SK-N-SH treated with all-trans-retinoic acid at 6 μM for 48 hours (cell line): ENCODE data around the gene SCGB1A1.

Experiments used
- ATAC-seq: fragments of 200-7000 bp; cut with Tn5 transposase; 3 replicates; pipeline ENCODE4 v1.9.1; 2020; ENCODE audit warnings: mild to moderate bottlenecking, moderate library complexity
- BACH2 ChIP-seq: fragments of 250-450 bp; sonication (Bioruptor Pico); IDR thresholded peaks from 2 replicates; pipeline ENCODE4 v1.9.0; 2021; ENCODE audit warnings: mild to moderate bottlenecking, borderline replicate concordance
- CSDC2 ChIP-seq: fragments of 250-450 bp; sonication (Bioruptor Pico); IDR thresholded peaks from 2 replicates; pipeline ENCODE4 v1.5.0; 2020; ENCODE audit warnings: mild to moderate bottlenecking, moderate library complexity
- ESRRG ChIP-seq: fragments of 250-450 bp; sonication (Bioruptor Pico); IDR thresholded peaks from 2 replicates; pipeline ENCODE4 v1.6.1; 2021; ENCODE audit warnings: mild to moderate bottlenecking
- GLIS3 ChIP-seq: fragments of 250-450 bp; sonication (Bioruptor Pico); IDR thresholded peaks from 2 replicates; pipeline ENCODE4 v1.5.0; 2020; ENCODE audit warnings: mild to moderate bottlenecking, moderate library complexity
- ISL1 ChIP-seq: fragments of 250-450 bp; sonication (Bioruptor Pico); IDR thresholded peaks from 2 replicates; pipeline ENCODE4 v2.1.2; 2022; ENCODE audit warnings: mild to moderate bottlenecking, moderate library complexity
- OSR1 ChIP-seq: fragments of 250-450 bp; sonication (Bioruptor Pico); IDR thresholded peaks from 2 replicates; pipeline ENCODE4 v1.8.0; 2022; ENCODE audit warnings: moderate library complexity, mild to moderate bottlenecking, inconsistent platforms
- TCF4 ChIP-seq: fragments of 250-450 bp; sonication (Bioruptor Pico); IDR thresholded peaks from 2 replicates; pipeline ENCODE4 v1.8.0; 2021; ENCODE audit warnings: mild to moderate bottlenecking, moderate library complexity, borderline replicate concordance
- TOX ChIP-seq: fragments of 250-450 bp; sonication (Bioruptor Pico); IDR thresholded peaks from 2 replicates; pipeline ENCODE4 v1.8.0; 2021; ENCODE audit warnings: mild to moderate bottlenecking, moderate library complexity, borderline replicate concordance
- ZC3H10 ChIP-seq: fragments of 250-450 bp; sonication (Bioruptor Pico); IDR thresholded peaks from 2 replicates; pipeline ENCODE4 v1.5.1; 2021; ENCODE audit warnings: mild to moderate bottlenecking, moderate library complexity
- ZFP30 ChIP-seq: fragments of 450-650 bp; formaldehyde crosslinking; IDR thresholded peaks from 2 replicates; pipeline ENCODE4 v1.5.0; 2022; ENCODE audit warnings: mild to moderate bottlenecking, moderate library complexity
- ZNF565 ChIP-seq: fragments of 450-650 bp; formaldehyde crosslinking; conservative IDR thresholded peaks from 2 replicates; pipeline ENCODE4 v1.5.0; 2020; ENCODE audit warnings: low read depth, mild to moderate bottlenecking, moderate library complexity
- ZNF70 ChIP-seq: fragments of 450-650 bp; formaldehyde crosslinking; IDR thresholded peaks from 2 replicates; pipeline ENCODE4 v1.5.0; 2020; ENCODE audit warnings: mild to moderate bottlenecking, moderate library complexity
- ZNF8 ChIP-seq: fragments of 450-650 bp; formaldehyde crosslinking; IDR thresholded peaks from 2 replicates; pipeline ENCODE4 v1.5.0; 2020; ENCODE audit warnings: mild to moderate bottlenecking, moderate library complexity
- TF ChIP-seq, protein P1 (sequence below): fragments of 250-450 bp; sonication (Bioruptor Pico); IDR thresholded peaks from 2 replicates; pipeline ENCODE4 v1.5.0; 2020; ENCODE audit warnings: mild to moderate bottlenecking, moderate library complexity
- TF ChIP-seq, protein P2 (sequence below): fragments of 250-450 bp; sonication (Bioruptor Pico); IDR thresholded peaks from 2 replicates; pipeline ENCODE4 v1.8.0; 2020; ENCODE audit warnings: mild to moderate bottlenecking, moderate library complexity, borderline replicate concordance
- TF ChIP-seq, protein P3 (sequence below): fragments of 250-450 bp; sonication (Bioruptor Pico); IDR thresholded peaks from 2 replicates; pipeline ENCODE4 v1.5.1; 2020; ENCODE audit warnings: low read depth, mild to moderate bottlenecking, moderate library complexity
- TF ChIP-seq, protein P4 (sequence below): fragments of 250-450 bp; sonication (Bioruptor Pico); IDR thresholded peaks from 2 replicates; pipeline ENCODE4 v1.5.1; 2021; ENCODE audit warnings: mild to moderate bottlenecking, moderate library complexity

SCGB1A1 gene

DNA sequence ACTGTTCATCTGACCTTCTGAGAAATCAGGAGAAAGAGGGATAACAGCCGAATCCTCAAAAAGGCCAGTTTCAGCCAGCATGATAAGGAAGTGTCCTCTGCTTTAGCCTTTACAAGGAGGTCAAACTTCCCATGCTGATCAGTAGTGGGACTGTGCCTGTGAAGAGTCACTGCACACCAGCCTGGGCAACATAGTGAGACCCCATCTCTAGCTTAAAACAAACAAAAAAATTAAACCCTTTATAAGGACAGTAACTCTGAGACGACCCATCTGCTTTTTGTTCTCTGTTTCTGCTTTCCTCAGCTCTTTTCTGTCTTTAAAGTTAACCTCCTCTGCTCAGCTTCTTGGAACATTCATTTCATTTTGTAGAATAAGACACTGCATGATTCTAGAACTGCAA lies 49.7 kb downstream of the SCGB1A1 start (continued):
- TF ChIP-seq, protein P1, sequence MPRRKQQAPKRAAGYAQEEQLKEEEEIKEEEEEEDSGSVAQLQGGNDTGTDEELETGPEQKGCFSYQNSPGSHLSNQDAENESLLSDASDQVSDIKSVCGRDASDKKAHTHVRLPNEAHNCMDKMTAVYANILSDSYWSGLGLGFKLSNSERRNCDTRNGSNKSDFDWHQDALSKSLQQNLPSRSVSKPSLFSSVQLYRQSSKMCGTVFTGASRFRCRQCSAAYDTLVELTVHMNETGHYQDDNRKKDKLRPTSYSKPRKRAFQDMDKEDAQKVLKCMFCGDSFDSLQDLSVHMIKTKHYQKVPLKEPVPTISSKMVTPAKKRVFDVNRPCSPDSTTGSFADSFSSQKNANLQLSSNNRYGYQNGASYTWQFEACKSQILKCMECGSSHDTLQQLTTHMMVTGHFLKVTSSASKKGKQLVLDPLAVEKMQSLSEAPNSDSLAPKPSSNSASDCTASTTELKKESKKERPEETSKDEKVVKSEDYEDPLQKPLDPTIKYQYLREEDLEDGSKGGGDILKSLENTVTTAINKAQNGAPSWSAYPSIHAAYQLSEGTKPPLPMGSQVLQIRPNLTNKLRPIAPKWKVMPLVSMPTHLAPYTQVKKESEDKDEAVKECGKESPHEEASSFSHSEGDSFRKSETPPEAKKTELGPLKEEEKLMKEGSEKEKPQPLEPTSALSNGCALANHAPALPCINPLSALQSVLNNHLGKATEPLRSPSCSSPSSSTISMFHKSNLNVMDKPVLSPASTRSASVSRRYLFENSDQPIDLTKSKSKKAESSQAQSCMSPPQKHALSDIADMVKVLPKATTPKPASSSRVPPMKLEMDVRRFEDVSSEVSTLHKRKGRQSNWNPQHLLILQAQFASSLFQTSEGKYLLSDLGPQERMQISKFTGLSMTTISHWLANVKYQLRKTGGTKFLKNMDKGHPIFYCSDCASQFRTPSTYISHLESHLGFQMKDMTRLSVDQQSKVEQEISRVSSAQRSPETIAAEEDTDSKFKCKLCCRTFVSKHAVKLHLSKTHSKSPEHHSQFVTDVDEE (CRISPR knock-in tag): no peak

DNA sequence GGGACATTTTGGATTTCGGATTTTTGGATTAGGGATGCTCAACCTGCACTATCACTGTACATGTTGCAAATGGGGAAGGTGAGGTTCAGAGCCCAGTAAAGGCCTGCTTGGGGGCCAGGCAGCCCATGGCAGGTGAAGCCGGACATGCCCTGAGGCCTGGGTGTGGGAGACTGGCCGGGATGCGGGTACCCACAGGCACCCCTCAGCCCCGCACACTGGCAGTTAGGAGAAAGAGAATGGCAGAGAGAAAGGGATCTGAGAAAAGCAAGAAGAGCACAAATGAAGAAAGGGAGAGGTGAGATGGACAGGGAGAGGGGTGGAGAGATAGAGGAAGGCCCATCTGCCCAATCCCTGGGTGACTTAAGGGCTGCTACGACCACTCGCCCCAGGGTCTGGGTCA lies 52.8 kb downstream of the SCGB1A1 start:
- no peak for TF ChIP-seq OSR1 (CRISPR knock-in tag)
- TF ChIP-seq, protein P2, sequence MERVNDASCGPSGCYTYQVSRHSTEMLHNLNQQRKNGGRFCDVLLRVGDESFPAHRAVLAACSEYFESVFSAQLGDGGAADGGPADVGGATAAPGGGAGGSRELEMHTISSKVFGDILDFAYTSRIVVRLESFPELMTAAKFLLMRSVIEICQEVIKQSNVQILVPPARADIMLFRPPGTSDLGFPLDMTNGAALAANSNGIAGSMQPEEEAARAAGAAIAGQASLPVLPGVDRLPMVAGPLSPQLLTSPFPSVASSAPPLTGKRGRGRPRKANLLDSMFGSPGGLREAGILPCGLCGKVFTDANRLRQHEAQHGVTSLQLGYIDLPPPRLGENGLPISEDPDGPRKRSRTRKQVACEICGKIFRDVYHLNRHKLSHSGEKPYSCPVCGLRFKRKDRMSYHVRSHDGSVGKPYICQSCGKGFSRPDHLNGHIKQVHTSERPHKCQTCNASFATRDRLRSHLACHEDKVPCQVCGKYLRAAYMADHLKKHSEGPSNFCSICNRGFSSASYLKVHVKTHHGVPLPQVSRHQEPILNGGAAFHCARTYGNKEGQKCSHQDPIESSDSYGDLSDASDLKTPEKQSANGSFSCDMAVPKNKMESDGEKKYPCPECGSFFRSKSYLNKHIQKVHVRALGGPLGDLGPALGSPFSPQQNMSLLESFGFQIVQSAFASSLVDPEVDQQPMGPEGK (CRISPR knock-in tag): no peak
- TF ChIP-seq ZNF8 (CRISPR knock-in tag): no peak
- TF ChIP-seq, protein P1 (CRISPR knock-in tag): no peak
- TF ChIP-seq ISL1 (CRISPR knock-in tag): no peak
- TF ChIP-seq ESRRG (CRISPR knock-in tag): no peak
- no peak for TF ChIP-seq ZNF565 (CRISPR knock-in tag)
- TF ChIP-seq ZNF70 (CRISPR knock-in tag): no peak
- ATAC-seq: peak; percentile 10; the same call in 2 of the 3 replicates

DNA sequence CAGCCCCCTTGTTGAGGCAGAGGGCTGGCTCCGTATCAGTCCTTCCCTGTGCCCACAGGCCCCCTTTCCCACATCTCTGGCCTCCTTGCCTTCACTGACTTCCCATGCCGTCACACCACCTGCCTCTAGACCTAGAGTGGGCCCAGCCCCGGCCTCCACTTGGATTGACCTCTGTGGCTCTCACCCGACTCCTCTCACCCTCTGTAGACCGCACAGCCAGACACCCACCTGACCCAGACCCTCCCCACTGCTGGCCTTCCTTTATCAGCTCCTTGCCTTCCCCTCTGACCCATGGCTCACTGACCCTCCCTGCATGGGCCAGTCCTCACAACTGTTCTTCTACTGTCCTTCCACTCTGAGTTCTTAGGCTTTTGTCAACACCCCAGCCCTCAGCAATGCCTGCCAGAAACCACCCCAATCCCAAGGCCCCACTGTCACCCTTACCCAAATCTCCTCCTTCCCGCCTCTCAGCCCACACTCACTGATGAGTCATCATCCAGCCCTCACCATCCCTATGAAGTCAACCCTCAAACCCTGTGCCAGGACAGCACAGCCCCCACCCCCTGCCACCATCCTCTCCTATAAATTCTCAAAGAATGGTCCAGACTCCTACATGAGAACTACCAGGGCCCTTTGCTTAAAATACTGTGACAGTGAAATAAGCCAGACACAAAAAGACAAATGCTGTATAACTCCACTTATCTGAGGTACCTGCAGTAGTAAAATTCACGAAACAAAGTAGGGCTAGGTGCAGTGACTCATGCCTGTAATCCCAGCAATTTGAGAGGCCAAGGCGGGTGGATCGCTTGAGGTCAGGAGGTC lies 53.4 kb downstream of the SCGB1A1 start:
- TF ChIP-seq TCF4 (CRISPR knock-in tag): peak; percentile 73
- TF ChIP-seq GLIS3 (CRISPR knock-in tag): peak; percentile 3; the same call in 1 of the 2 replicates
- peak; percentile 86; the same call in 1 of the 2 replicates for TF ChIP-seq TOX (CRISPR knock-in tag)
- peak; percentile 90 for TF ChIP-seq ISL1 (CRISPR knock-in tag)
- TF ChIP-seq, protein P1 (CRISPR knock-in tag): no peak; the same call in 1 of the 2 replicates
- TF ChIP-seq, protein P3, sequence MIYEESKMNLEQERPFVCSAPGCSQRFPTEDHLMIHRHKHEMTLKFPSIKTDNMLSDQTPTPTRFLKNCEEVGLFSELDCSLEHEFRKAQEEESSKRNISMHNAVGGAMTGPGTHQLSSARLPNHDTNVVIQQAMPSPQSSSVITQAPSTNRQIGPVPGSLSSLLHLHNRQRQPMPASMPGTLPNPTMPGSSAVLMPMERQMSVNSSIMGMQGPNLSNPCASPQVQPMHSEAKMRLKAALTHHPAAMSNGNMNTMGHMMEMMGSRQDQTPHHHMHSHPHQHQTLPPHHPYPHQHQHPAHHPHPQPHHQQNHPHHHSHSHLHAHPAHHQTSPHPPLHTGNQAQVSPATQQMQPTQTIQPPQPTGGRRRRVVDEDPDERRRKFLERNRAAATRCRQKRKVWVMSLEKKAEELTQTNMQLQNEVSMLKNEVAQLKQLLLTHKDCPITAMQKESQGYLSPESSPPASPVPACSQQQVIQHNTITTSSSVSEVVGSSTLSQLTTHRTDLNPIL (CRISPR knock-in tag): peak; percentile 68
- TF ChIP-seq CSDC2 (CRISPR knock-in tag): peak; percentile 79; the same call in 1 of the 2 replicates
- TF ChIP-seq, protein P4, sequence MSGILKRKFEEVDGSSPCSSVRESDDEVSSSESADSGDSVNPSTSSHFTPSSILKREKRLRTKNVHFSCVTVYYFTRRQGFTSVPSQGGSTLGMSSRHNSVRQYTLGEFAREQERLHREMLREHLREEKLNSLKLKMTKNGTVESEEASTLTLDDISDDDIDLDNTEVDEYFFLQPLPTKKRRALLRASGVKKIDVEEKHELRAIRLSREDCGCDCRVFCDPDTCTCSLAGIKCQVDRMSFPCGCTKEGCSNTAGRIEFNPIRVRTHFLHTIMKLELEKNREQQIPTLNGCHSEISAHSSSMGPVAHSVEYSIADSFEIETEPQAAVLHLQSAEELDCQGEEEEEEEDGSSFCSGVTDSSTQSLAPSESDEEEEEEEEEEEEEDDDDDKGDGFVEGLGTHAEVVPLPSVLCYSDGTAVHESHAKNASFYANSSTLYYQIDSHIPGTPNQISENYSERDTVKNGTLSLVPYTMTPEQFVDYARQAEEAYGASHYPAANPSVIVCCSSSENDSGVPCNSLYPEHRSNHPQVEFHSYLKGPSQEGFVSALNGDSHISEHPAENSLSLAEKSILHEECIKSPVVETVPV: 0 out of 2 replicates have a peak, but pooled peaks have one; percentile 38
- no peak for TF ChIP-seq BACH2 (CRISPR knock-in tag)
- TF ChIP-seq ZFP30 (CRISPR knock-in tag): no peak
- TF ChIP-seq, protein P2 (CRISPR knock-in tag): peak; percentile 81; the same call in 1 of the 2 replicates
- peak; percentile 63 for TF ChIP-seq ZC3H10 (CRISPR knock-in tag)
- TF ChIP-seq, all 23 proteins: peak for 9
- peak; percentile 94 for ATAC-seq
